Ascending aorta (tissue), 2 donors: Measurements from ENCODE around the gene NCCRP1. TPM values are rescaled to one million over a fixed set of nuclear protein-coding genes. Genes with fewer than 3 reads are reported as not detected.

Experiments
- DNase-seq, 2 donors: peaks; one replicate each; pipeline ENCODE4 v3.0.0-alpha.2; 2019; ENCODE audit warnings: low spot score in 2 of 2
- H3K27ac ChIP-seq, 2 donors: fragments of 200-600 bp; sonication (generic); one replicate each; pipeline ENCODE4 v1.5.1; 2016 to 2017; ENCODE audit warnings: mild to moderate bottlenecking in 1 of 2
- H3K27me3 ChIP-seq: fragments of 200-600 bp; sonication (generic); one replicate; pipeline ENCODE4 v1.5.1; 2017
- H3K36me3 ChIP-seq, 2 donors: fragments of 200-600 bp; sonication (generic); one replicate each; pipeline ENCODE4 v1.5.1; 2016
- H3K4me1 ChIP-seq, 2 donors: fragments of 200-600 bp; sonication (generic); one replicate each; pipeline ENCODE4 v1.5.1; 2016 to 2017; ENCODE audit warnings: mild to moderate bottlenecking in 1 of 2
- H3K4me3 ChIP-seq, 2 donors: fragments of 200-600 bp; sonication (generic); one replicate each; pipeline ENCODE4 v1.5.1; 2016 to 2017; ENCODE audit warnings: mild to moderate bottlenecking in 1 of 2
- H3K9me3 ChIP-seq, 2 donors: fragments of 200-600 bp; sonication (generic); one replicate each; pipeline ENCODE4 v1.5.1; 2016
- CTCF ChIP-seq, 3 experiments: fragments of 200-600 bp in 2 of 3; fragments of 450-650 bp in 1 of 3; sonication (generic) in 2 of 3; IDR thresholded peaks; one replicate each; pipeline ENCODE4 v1.5.1; 2016 to 2019; ENCODE audit warnings: antibody characterized with exemption in 3 of 3, mild to moderate bottlenecking in 1 of 3, moderate library complexity in 1 of 3
- intact Hi-C: fragments of 100-400 bp; cut with DNase I; formaldehyde crosslinking; loops from one replicate; pipeline ENCODE4 v1.15.1; 2023
- total RNA-seq: library from RNA; depleted of rRNA; stranded (reverse); fragments of >200 nt; gene quantifications from one replicate; pipeline ENCODE4 v1.1.0, GENCODE V29; 2016

The NCCRP1 gene
- total RNA-seq, 1 donor from 2014 or later, result not detected

- intact Hi-C loops, result no loop called here
- H3K36me3 ChIP-seq, result peaks cover 33 to 68% of the 10 kb centered on the region in 2 donors
- no peaks in the 10 kb centered on the region for H3K9me3 ChIP-seq
Observed at GRCh38 chr19:39174558-39175544, 21.9 kb upstream of the NCCRP1 start.

GRCh38 chr19:39175564-39175963 lies 21.2 kb upstream of the NCCRP1 start:
- H3K27ac ChIP-seq, result no peak overlapping the region
- no peaks in the 10 kb centered on the region for H3K4me1 ChIP-seq
- H3K27me3 ChIP-seq, result no peaks in the 10 kb centered on the region
- no peaks in the 10 kb centered on the region for H3K9me3 ChIP-seq
- H3K36me3 ChIP-seq, result peaks cover 33 to 61% of the 10 kb centered on the region in 2 donors
- intact Hi-C loops, result no loop called here
- no peak for TF ChIP-seq CTCF (IDR thresholded peaks at IDR 0.05)
- no peak for DNase-seq
- no peak overlapping the region for H3K4me3 ChIP-seq

More at GRCh38 chr19:39174558-39175544, 21.9 kb upstream of the NCCRP1 start:
- Histone ChIP-seq H3K27me3 (no peaks in the 10 kb centered on the region), H3K27ac (no peak overlapping the region), H3K4me1 (peaks cover 0 to 4% of the 10 kb centered on the region in 2 donors), H3K4me3 (no peak overlapping the region)
- no peak for TF ChIP-seq CTCF (IDR thresholded peaks at IDR 0.05)
- no peak for DNase-seq

GRCh38 chr19:39177110-39177699 lies 19.6 kb upstream of the NCCRP1 start:
- no peak overlapping the region for H3K27ac ChIP-seq
- H3K9me3 ChIP-seq, result no peaks in the 10 kb centered on the region
- intact Hi-C loops, result no loop called here
- peaks cover 33 to 60% of the 10 kb centered on the region in 2 donors for H3K36me3 ChIP-seq
- H3K4me1 ChIP-seq, result no peaks in the 10 kb centered on the region
- TF ChIP-seq CTCF (IDR thresholded peaks at IDR 0.05), result no peak
- DNase-seq, result no peak
- no peaks in the 10 kb centered on the region for H3K27me3 ChIP-seq
- H3K4me3 ChIP-seq, result no peak overlapping the region

GRCh38 chr19:39177736-39178135 lies 19.0 kb upstream of the NCCRP1 start:
- no peak for DNase-seq
- Histone ChIP-seq H3K4me3 (no peak overlapping the region), H3K27ac (no peak overlapping the region), H3K9me3 (no peaks in the 10 kb centered on the region), H3K36me3 (peaks cover 33 to 58% of the 10 kb centered on the region in 2 donors), H3K27me3 (no peaks in the 10 kb centered on the region), H3K4me1 (no peaks in the 10 kb centered on the region)
- no peak for TF ChIP-seq CTCF (IDR thresholded peaks at IDR 0.05)
- intact Hi-C loops, result no loop called here

GRCh38 chr19:39178296-39179006 lies 18.3 kb upstream of the NCCRP1 start:
- H3K4me3 ChIP-seq, result no peak overlapping the region
- intact Hi-C loops, result no loop called here
- H3K4me1 ChIP-seq, result no peaks in the 10 kb centered on the region
- DNase-seq, result no peak
- no peaks in the 10 kb centered on the region for H3K27me3 ChIP-seq
- H3K9me3 ChIP-seq, result no peaks in the 10 kb centered on the region
- H3K27ac ChIP-seq, result no peak overlapping the region
- TF ChIP-seq CTCF (IDR thresholded peaks at IDR 0.05), result no peak
- H3K36me3 ChIP-seq, result peaks cover 33 to 50% of the 10 kb centered on the region in 2 donors
